HG03460 (cell line): ENCODE results near the gene POLR2B.
"Not testable (repeated sequence)": the region's sequence is repeated elsewhere in the genome, so short reads cannot be mapped to it uniquely, and the experiment has no call there.

Experiments
- ATAC-seq: cut with Tn5 transposase; IDR thresholded peaks from one replicate; pipeline ENCODE4 v1.9.1; 2021; ENCODE audit not compliant: unreplicated experiment

Gene POLR2B

DNA sequence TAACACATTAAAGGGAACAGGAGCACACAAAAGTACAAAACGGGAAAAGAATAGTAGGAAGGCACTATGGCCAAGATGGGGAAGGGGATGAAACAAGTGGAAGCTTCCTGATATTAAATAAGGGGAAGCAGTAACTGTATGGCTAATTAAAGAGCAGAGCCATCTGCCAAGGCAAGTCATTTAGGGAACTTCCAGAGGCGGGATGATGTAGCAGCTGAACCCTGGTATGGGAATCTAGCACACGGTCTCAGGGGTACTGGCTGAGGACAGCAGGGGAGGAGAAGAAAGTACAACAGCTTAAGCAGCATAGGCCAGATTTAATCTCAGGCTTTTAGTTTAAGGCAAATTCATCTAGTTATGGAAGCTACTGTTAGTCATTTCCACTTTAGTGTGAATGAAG lies 72.4 kb downstream of the POLR2B start:
- no peak for ATAC-seq

DNA sequence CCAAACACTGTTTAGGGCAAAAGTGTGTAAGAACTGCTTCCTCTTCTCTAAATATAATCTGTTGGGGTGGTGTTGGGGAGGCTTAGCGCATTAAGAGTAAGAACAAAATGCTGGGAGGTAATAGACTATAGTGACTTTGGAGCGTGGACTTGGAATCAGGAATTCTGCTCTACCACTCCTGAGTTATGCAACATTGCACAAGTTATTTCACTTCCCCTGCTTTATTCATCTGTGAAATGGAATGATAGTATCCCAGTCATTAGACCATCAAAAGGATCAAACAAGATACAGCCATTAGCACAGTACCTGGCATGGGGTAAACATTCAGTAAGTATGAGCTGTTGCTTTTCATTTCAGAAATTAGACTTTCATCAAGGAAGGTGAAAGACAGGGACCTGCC lies 72.8 kb downstream of the POLR2B start:
- no peak for ATAC-seq

DNA sequence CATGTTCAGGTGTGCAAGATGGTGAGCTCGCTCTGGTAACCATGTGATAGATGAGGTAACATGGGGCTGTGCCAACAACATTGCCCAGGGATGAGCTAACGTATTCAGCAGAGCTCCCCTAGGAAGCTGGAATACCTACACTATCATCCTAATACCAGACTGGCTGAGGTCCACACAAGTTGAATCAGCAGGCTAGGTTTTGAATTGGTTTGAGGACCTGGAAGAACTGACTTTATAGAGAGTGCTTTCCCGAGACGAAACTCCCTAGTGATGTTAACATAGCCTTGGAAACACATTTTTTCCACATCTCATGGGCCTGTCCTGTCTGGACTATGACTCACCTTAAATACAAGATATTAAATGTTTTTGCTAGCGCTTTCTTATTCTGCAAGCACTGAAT lies 74.8 kb downstream of the POLR2B start:
- no peak for ATAC-seq

DNA sequence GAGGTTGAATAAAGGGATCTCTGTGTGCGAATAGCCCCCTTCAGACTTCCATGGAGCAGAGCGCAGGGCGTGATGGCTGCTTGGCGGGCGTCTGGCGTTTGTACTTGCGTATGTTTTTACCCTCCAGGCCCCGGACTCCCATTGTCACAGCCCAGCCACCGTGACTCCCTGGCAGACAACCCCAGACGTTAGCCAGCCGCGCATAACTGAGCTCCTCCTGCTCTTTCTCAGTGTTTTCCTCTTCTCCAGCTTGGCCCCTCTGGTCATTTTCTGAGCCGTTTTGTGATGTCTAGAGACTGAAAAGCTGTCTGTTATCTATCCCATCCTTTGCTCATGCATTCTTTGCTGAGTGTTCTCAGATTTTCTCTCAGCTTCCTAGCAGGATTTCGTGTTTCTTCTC lies 77.2 kb downstream of the POLR2B start:
- no peak for ATAC-seq

DNA sequence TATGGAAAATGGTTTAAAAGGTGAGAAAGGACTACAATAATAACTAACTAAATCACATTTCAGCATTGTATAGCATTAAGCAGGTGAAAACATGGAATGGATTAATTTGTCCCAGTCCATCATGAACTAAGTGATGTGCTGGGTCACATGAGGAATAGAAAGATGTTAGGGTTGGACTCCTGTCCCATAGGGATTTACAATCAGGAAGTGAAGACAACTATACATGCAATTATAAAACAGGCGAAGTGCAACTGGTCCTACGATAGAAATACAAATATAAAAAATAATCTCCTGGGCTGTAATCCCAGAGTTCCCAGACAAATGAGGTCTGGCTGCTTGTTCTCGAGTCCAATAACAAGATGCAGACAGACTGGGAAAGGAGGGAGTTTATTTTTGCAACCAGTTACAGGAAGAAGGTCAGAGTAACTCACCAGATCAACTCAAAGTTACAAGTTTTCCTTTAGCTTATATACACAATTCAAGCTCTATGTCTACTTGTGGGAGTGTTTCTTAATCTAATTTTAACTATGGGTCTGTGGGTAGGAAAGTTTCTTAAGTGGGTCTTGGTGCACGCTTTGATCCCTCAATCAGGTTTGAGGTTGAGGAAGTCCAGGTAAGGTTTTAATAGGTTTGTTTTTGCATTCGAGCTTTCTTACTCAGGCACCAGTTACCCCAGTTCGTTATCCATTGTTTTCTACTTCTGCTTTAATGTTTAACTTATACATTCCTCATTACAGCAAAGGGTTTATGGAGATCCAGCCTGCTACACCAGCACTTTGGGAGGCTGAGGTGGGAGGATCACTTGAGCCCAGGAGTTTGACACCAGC lies 81.4 kb downstream of the POLR2B start:
- ATAC-seq: no peak

DNA sequence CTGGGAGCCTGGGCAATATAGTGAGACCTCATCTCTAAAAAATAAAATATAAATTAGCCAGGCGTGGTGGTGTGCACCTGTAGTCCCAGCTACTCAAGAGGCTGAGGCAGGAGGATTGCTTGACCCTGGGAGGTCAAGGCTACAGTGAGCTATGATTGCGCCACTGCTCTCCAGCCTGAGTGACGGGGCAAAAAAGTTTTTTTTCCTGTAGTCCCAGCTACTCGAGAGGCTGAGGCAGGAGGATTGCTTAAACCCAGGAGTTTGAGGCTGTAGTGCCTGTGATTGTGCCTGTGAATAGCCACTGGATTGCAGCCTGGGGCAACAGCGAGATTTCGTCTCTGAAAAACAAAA lies 82.0 kb downstream of the POLR2B start:
- not testable (repeated sequence) for ATAC-seq

DNA sequence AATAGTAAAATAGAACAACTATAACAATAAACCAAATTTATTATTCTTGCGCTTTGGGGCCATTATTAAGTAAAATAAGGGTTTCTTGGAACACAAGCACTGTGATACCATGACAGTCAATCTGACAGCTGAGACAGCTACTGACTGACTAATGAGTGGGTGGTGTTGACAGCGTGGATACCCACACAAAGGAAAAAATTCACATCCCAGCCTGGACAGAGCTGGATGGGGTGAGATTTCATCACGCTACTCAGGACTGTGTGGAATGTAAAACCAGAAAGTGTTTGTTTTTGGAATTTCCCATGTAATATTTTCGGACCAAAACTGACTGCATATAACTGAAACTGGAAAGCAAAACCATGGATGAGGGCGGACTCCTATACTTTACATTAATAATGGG lies 82.7 kb downstream of the POLR2B start:
- ATAC-seq: no peak

DNA sequence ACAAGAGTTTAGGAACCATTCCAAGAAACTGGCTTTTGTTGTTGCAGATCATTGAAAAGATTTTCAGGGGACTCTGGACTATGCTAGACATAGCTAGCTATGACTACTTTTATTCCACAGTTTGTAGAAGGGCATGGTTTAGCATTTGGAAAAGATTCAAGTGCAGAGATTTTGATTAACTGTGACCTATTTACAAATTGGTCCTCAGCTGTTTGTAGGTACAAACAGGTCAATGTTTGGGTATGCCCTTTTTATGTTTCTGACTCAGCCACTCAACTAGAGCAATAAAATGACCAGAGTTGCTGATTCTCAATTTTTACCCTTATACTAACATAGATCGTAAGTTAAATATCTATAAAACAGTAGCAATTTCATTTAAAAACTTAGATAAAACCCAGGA lies 84.8 kb downstream of the POLR2B start:
- no peak for ATAC-seq

DNA sequence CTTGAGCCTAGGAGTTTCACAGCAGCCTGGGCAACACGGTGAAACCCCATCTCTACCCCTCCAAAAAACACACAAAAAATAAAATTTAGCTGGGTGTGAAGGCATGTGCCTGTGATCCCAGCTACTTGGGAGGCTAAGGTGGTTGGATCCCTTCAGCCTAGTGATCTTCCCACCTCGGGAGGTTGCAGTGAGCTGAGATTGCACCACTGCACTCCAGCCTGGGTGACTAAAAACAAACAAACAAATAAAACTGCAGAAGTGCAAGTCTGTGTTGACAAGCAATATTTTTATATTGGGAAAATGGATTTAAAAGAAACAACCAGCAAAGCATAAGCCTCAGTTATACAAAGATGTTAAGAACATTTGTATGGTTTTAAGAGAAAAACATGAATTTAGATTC lies 85.4 kb downstream of the POLR2B start:
- ATAC-seq: no peak

DNA sequence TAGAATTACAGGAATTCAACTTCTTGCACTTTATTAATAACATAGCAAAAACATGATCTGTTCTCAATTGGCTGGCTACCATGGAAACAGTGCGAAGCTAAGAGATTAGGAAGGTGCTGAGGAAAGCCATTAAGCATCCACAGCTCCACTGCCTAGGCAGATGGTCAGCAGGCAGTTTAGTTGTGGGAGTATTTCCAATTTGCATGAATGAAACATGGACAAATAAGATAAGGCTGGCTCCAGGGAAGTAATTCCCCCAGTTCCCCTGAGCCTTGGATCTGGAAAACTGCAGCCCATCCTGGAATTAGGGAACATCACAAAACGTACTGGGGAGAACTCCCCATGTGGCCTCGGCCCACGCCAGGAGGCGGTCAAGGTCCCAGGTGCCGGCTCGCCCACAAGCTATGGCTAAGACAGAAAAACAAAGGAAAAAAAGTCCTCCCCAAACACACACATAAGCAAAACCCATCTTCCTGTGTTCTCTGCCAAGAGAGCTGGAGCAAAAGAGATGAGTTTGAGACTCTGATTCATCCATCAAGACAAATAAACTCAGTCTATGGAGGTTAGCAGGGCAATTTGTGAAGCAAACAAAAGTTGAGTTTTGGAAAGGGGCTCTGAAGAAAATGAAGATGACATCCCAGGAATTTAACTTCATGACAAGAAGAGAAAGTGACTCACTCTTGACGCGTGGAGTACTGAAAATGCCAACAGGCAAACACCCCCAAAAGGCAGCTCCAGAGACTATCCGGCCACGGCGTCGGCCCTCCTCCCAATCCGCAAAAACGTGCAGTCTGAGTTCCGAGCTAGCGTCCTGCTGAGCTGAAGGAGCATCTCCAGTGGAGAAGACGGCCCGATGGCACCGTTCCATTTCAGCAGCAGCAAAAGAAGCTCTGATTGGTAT lies 86.4 kb downstream of the POLR2B start:
- ATAC-seq: no peak

DNA sequence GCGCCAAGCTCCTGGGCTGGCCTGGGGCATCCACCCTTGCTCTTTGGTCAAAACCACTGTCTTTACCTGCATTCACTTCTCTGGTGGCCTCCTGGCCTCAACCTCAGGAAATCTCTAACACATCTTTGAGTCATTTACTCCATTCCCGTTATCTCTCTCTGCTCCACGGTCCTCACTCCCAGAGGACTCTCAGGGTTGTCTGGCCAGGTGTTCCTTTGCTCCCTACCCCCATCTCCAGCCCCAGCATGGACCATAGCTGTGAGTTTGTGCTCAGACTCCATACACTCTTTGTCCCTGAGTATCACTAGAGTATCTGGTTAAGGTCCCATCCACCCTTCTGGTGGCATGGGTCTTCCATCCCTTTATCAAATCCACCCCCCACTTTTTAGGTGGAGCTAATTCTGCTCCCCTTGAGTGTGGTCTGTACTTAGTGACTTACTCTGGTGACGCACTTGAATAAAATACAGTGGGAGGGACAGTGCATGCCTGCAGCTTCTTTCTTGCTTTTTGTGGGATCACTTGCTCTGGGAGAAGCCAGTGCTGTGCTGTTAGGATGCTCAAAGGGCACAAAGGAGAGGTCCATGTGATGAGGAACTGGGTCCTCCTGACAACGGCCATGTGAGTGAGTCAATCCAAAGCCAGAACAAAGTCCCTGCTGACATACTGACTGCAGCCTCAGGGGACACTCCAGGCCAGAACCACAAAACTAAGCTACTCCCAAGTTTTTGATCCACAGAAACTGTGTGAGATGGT lies 87.2 kb downstream of the POLR2B start:
- no peak for ATAC-seq

DNA sequence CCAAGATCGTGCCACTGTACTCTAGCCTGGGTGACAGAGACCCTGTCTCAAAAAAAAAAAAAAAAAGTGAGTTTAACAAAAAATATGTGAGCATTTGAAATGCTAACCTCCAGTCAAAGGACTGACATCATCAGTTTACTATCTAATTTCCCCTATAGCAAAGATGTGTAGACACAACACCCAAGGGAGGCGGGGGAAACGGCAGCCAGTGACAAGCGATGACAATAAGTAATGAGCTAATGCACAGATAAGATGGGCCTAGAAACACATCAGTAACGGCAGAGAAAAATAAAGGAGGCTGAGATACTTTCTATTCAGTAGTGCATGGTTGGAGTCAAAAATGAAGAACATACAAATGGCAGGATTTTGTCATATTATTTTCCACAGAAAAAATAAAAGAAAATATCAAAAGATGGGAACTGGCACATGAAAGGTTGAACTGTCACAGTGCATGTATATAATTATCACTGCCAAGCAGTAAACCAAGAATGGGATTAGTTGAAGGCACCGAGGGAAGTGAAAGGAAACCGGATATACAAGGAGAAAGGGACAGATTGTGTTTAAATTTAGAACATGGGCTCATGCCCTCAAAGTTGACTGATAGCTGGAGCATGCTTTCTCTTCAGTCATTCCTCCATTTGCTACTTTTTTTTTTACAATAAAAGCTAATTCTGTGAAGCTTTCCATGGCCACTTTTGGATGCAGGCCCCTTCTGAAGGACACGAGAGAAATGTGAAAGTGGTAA lies 89.7 kb downstream of the POLR2B start:
- no peak for ATAC-seq

DNA sequence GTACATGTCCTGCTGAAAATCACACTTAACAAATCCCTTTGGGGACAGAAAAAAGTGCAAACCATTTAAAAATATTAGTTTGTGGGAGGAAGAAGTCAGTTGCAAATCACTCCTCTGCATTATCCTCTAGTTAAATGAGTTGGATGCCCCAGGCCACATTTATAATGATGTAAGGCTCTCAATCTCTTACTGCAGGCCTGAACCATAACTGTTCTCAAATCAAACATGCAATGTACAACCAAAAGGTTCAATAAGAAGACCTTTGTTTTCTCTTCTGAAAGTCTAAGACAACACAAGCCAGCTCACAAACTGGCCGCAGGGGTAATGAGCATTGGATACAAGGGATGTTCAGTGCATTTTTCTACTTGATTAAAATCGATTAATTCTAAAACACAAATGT lies 91.8 kb downstream of the POLR2B start:
- no peak for ATAC-seq

DNA sequence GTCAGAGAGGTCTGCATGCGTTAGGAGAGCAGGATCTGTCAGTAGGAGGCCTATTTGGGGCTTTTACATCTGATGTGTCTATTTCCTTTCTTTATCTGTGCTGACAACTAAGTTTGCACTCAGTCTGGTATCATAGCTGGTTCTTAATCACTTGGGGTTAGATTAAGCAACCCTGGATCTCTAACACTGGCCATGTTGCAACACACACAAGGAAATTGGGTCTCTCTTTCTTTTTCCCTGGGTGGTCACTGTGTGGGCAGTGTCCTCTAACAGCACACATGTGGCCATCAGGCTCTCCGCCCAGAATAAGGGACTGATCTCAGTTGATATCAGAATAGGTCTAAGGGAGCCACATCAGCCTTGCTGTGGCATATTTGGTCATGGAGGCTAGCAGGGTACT lies 92.6 kb downstream of the POLR2B start:
- ATAC-seq: no peak

DNA sequence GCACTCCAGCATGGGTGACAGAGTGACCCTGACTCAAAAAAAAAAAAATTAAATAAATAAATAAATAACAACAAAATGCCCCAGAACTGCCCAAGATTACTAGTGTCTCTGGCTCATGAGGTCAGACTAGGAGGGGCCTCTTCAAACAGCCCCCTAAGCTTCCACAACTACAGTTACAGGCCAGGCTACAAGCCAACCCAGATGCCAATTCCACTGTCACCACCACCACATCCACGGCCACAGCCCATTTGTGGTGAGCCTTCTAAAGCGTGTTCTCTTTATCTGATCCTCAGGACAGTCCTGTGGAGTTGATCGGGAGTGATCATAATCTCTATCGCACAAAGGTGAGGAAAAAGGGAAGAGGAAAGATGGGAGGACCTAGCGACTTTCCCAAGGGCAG lies 94.9 kb downstream of the POLR2B start:
- no peak for ATAC-seq

DNA sequence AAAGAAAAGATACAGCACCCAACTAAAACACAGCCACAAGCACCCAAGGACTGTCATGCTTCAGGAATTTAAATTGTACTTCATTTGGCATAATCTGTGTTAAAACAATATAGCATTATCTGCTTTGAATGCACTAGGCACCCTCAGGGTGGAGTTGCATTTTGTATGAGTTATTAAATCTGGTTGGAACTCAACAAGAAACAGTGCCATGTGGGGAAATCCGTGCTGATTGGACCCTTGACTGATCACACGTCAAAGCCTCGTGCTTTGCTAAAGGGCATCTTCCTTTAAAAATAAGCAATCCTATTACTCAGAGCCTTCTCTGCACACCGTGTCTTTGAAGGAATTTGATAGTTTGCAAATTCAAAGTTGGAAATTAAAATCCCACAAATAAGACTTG lies 96.0 kb downstream of the POLR2B start:
- ATAC-seq: no peak

DNA sequence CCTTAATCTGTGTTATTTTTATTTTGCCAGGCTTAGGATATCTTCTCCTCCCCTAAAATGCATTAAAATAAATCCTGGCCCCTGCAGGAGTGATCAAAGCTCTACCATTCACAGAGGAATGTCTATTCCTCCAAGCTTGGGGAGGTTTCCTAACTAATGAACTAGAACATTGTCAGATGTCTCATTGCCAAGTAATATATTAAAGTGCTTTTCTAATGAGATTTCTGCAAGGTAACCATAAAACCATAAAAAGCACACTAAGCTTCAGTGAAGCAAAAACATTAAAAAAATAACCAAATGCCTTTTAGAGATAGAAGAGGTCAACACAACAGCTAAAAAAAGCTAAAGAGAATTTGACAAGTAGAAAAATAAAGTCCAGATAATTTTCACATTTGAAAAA lies 96.7 kb downstream of the POLR2B start:
- no peak for ATAC-seq

DNA sequence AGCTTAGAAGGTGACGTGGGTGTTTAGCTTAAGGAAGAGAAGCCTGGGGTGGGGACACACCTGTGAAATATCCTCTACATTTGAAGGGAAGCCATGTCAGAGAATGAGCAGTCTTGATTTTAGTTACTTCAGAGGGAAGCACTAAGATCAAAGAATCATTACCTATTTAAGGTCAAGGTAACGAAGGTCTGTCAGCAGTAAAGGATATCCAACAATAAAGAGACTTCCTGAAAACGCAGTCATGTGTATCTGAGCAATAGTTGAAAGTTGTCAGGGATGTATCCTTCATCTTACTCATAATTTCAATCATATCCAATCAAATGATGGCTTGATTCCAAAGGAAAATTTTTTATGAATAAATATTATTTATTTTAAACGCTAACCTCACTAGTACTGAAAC lies 98.0 kb downstream of the POLR2B start:
- ATAC-seq: no peak

DNA sequence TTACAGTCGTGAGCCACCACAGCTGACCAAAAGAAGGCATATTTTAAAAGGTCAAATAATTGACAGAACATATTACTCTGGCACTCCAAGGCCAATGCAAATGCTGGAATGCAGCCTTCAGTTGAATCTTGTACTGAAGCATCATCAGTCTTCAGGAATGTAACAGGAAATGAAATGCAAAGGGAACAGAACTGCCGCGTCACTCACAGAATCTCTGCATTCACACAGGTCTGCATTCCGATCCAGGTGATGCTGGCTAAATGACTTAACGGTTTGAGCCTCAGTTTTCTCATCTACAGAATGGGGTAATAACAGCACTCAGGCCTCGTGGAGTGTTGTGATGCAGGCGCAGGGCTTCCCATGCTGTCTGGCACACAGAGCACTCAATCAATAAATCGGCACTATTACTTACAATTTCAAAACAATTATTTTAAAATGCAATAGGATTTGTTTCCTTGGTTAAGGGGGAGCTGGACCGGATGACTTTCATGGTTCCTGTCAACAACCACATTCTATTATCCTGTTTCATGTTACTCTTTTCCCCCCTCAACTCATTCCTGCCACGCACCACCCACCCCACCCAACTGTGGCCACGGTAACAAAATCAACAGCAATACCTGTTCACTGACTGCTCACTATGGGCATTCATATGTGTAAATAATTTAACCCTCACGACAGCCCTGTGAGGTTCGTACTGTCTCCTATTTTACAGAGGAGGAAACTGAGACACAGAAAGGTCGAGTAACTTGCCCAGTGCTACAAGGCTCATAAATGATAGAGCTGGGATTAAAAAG lies 99.1 kb downstream of the POLR2B start:
- no peak for ATAC-seq
